NCI-H2196 (cell line): Measurements from ENCODE around the gene C2CD2L.
"Not testable (repeated sequence)": the region's sequence is repeated elsewhere in the genome, so short reads cannot be mapped to it uniquely, and the experiment has no call there.

Experiments
- DNase-seq: peaks from one replicate; lab custom pipeline; 2025; ENCODE audit not compliant: unreplicated experiment; lab: John Stamatoyannopoulos, UW

C2CD2L gene

DNA sequence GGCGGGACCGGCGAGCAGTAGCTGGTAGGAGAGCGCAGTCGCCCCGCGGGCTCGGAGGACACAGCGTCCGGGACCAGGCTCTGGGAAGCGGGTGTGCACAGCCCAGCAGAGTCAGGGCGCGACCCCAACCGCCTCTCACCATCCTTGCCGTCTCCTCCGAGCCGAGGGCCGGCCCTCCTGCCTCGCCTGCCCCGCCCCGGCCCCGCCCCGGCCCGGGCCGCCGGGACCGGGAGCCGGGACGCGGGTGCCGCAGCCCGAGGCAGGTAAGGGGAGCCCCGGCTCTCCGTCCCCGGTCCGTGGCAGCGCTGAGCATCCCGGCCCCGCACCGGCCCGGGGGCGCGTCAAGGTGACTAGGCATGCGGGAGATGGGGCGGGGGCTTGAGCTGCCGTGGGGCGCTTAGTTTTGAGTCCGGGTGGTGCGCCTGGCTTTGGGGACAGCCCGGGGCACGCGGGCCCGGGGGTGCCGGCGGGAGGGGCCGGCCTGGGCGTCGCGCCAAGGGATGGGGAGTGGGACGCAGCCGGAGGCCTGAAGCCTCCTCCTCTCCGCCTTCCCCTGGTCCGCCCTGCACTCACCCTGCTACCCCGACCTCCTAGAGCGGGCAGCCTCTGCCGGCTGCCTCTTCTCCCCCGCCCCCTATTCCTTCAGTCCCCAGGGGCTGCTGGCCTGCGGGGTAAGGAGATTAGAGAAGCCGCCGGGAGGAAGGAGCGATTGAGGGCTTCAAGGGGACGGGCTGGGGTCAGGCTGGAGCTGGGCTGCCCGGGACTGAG, 42.1 kb downstream of the C2CD2L start, which contains the start of gene ABCG4:
ABCG4 (plus strand) TSS at position 35 of the 768 bp plus-strand sequence. CDS start 914 bp downstream, outside the sequence.
- no peak for DNase-seq

DNA sequence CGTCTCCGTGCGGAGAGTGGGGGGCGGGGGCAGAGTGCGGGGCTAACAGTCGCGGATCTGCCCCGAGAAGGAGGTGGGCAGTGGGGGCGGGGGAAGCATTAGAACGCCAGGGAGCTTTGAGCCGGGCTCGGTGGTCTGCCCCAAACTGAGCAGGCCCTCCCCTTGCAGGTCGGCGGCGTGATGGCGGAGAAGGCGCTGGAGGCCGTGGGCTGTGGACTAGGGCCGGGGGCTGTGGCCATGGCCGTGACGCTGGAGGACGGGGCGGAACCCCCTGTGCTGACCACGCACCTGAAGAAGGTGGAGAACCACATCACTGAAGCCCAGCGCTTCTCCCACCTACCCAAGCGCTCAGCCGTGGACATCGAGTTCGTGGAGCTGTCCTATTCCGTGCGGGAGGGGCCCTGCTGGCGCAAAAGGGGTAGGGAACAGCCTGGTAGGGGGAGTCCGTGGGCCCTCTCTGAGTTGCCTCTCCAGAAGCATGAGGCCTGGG, 42.7 kb downstream of the C2CD2L start:
- no peak for DNase-seq

DNA sequence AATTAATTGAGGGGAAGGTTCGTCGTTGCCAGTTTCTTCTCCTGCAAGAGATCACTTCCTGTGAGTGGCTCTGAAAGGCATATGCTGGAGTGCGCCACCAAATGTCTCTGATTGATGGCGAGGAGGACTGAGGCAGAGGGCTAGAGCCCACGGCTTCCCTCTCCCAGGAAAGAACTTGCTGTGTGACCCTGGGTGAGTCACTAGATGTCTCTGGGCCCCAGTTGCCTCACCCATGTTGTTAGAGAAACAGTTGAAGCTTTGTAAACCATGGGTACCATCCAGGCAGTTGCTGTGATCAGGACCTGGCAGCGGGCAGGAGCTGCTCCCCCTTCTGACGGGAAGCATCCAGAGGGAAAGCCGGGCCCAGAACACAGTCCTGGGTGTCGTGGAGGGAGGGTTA, 44.9 kb downstream of the C2CD2L start:
- DNase-seq, result no peak

DNA sequence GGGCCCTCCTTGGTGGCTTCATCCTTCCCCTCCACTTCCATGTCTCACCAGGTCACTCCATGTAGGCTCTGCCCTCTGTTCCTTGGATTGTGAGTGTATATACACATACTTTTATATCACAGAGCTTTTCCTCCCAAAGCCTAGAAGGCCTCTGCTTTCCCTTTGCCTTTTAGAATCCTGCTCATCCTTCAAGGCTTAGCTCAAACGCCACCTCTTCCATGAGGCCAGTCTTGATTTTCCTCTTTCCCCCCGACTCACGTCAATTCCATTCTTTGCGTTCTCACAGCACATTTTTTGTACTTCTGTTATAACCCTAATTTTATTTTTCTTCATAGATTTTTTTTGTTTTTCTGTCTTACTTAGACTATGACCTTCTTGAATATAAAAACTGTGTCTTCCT, 45.5 kb downstream of the C2CD2L start:
- DNase-seq, result no peak

DNA sequence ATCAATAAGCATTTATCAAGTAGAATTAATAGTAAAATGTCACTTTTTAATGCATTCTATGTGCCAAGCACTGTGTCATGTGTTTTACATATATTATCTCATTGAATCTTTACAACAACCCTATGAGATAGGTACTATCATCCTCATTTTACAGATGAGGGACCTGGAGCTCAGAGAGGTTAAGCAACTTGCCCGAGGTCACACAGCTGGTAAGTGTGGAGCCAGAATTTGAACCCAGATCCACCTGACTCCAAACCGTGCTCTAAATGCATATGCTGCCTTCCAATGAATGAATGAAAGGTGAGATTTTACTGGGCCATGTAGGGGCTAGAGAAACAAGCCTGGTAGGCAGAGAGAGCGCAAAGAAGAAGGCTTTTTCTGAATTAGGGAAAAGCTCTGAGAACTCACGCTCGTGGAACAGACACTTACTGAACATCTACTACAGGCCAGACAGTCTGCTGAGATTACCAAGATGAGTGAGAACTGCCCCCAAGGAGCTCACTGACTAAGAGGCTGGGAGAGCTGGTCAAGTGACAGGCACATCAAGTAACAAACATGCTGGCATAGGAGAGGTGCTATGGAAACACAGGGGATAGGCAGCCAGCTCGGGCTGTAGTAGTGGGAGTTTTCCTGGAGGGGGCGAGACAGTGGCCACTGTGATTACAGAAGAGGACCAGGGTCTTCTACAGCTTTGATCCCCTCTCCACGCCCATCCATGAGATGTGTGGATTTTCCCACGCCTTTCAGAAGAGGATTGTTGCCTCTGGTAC, 46.1 kb downstream of the C2CD2L start:
- DNase-seq, result no peak

DNA sequence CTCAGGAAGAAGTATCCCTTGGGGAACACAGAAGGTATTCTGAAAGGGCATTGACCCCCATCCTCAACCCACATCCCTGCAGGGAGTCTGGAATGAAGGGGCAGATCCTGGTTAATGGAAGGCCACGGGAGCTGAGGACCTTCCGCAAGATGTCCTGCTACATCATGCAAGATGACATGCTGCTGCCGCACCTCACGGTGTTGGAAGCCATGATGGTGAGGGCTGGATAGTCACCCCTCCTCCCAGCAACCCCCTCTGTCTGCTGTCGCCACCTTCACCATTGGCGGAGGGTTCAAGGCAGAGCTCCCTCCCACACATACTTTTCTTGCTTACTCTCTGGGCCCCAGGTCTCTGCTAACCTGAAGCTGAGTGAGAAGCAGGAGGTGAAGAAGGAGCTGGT, 47.0 kb downstream of the C2CD2L start:
- no peak for DNase-seq

DNA sequence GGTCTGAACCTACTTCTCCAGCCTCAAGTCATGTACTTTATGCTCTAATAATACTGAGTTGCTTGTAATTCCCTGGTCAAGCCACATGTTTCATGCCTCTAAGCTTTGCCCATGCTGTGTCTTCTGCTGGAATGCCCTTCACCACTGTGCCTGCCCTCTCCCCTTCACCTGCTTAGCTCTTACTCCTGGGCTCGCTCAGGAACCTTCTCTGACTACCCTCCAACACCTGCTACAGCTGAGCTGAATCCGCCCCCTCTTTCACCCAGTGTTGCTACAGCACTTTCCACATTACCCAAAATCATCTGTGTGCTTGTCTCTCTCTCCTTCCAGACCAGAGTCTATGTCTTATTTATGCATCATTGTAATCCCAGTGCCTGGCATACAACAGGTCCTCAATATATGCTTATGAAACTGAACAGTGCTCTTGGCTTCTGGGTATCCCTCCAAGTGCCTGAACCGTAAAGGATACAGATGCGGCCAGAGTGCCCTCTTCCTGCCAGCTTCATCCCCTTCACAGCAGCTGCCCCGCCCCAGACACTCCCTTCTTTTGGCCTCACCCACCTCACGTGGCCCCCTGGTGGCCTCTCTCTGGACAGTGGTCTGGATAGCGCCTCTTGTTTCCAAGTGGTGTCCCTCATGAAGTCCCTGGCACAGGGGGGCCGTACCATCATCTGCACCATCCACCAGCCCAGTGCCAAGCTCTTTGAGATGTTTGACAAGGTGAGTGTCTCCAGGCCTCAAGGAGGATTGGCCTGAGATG, 48.8 kb downstream of the C2CD2L start:
- DNase-seq, result no peak

DNA sequence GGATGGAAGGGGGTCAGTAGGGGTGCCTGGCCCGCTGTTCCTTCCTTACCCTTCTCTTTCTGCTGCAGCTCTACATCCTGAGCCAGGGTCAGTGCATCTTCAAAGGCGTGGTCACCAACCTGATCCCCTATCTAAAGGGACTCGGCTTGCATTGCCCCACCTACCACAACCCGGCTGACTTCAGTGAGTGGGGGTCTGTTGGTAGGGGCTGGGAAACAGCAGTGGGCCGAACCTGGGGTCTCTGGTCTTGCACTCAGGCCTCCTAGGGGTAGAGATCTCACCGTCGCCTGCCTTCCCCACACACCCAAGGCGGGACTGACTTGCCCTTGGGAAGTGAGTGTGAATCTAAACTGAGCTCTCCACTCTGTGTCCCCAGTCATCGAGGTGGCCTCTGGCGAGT, 49.4 kb downstream of the C2CD2L start:
- DNase-seq, result no peak

DNA sequence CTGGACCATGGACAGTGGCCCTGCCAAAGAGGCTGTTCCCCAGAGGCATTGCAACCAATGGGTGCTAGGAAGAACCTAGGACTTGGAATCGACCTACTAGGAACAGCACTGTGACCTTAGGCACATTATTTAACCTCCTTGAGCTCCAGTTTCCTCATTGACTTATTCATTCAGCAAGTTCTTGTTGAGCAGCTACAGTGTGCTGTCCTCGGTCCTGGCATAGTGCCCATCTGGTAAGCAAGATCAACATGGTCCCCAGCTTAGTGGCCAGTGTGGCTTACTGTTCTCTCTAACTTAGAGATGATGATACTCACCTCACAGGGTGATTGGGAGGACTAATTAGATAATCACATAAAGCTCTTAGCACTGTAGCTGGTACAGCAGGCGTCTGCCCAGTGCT, 49.9 kb downstream of the C2CD2L start:
- no peak for DNase-seq

DNA sequence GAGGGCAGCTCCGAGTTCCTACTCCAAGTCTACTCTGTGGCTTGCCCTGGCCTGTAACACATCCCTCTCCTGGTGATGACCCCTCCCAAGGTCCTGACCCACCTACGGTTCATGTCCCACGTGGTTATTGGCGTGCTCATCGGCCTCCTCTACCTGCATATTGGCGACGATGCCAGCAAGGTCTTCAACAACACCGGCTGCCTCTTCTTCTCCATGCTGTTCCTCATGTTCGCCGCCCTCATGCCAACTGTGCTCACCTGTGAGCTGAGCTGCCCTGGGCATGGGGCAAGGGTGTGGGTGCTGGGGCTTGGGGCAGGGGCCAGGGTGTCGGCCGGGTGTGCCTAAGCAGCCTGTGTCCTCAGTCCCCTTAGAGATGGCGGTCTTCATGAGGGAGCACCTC, 51.3 kb downstream of the C2CD2L start:
- DNase-seq, result no peak

DNA sequence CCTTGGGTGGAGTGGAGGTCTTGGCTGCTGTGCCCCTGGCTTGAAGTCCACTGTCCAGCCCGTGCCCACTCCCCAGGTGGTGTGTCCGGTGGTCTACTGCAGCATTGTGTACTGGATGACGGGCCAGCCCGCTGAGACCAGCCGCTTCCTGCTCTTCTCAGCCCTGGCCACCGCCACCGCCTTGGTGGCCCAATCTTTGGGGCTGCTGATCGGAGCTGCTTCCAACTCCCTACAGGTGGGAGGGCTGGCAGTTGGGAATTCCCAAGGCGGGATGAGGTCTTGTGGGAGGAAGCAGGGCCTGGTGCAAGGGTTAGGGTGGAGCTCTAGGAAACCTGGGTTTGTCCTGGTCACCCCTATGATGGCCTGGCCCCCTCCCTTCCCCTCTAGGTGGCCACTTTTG, 53.0 kb downstream of the C2CD2L start:
- DNase-seq, result no peak

DNA sequence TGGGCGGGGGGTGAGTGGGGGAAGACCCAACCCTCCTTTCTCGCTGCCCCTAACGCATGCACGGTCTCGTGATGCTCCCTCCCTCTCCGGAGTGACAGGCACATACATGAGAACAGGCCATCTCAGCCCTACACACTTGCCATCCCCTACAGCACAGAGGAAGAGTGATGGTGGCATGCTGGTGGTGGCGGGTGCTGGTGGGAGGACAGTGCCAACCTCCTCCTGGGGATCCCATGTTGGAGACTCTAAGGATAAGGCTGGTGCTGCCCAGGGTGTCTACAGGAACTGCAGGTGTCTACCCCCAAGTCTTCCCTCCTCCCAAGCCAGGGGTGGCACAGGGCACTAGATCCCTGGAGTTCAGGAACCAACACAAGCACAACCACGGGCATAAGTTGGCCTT, 54.7 kb downstream of the C2CD2L start:
- DNase-seq, result no peak

DNA sequence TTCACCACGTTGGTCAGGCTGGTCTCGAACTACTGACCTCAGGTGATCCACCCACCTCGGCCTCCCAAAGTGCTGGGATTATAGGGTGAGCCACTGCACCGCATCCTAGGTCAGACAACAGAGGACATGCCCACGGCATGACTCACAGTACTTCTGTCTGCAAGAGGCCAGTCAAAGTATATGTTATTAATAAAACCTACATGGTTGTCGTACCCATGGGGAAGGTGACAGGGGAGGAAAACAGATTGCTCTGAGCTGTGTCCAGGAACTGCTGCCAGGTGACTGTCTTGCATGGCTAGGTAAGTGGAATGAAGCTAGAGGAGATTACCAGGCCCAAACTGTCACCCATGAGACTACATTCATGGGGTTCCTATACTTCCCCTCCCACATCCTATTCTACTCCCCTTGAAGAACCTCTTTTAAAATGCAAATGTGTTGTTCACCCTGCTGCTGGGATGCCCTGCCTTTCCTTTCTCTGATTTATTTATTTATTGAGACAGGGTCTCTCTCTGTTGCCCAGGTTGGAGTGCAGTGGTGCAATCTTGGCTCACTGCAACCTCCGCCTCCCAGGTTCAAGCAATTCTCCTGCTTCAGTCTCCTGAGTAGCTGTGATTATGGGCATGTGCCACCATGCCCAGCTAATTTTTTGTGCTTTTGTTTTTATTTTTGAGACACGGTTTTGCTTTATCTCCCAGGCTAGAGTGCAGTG, 59.4 kb downstream of the C2CD2L start:
- DNase-seq, result no peak

DNA sequence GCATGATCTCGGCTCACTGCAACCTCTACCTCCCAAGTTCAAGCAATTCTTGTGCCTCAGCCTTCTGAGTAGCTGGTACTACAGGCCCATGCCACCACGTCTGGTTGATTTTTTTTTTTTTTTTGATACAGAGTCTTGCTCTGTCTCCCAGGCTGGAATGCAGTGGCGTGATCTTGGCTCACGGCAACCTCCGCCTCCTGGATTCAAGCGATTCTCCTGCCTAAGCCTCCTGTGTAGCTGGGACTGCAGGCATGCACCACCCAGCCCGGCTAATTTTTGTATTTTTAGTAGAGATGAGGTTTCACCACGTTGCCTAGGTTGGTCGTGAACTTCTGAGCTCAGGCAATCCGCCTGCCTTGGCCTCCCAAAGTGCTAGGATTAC, 59.9 kb downstream of the C2CD2L start:
- DNase-seq, result not testable (repeated sequence)

DNA sequence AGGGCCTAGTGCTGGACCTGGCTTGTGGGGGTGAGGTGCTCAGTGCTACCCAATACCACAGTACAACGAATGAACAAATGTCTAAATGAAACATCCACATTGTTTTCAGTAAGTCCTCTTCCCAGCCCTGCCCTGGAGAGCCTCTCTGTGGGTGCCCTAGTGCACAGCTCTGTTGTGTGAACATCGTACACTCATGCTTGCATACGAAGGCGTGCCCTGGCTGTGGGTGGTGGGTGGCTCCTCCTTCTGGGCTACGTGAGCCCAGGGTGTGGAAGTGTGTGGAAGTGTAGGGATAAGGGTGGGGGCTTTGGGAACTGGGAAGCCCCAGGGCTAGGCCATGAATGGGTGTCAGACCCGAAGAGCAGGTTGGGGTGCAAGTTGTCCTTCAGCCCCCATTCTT, 60.8 kb downstream of the C2CD2L start:
- no peak for DNase-seq
